ENCODE data around the gene NFYA. TPM values are rescaled to one million over a fixed set of nuclear protein-coding genes. Genes with fewer than 3 reads are reported as not detected.
A peak's percentile ranks its signal among the peaks of the same experiment; 100 is the strongest.
"Not testable (repeated sequence)": the region's sequence is repeated elsewhere in the genome, so short reads cannot be mapped to it uniquely, and the experiment has no call there.

Gene NFYA
- total RNA-seq, 6 donors from 2014 or later, result 18.5 to 33.0 (median 21.6) TPM

- WGBS, 2 donors, result 81 to 83% methylated on average over 5 of the region's 5 CpGs
- TF ChIP-seq POLR2A (IDR thresholded peaks at IDR 0.05) (no peak), POLR2AphosphoS5 (IDR thresholded peaks at IDR 0.05) (no peak), CTCF (IDR thresholded peaks at IDR 0.05) (no peak), EP300 (IDR thresholded peaks at IDR 0.05) (no peak)
- ATAC-seq (ENCODE audit: low FRiP score in 2 of 2) (no peak), DNase-seq (no peak)
- Histone ChIP-seq H3K4me1 (no peaks in the 10 kb centered on the region), H3K9me3 (no peaks in the 10 kb centered on the region), H3K27me3 (no peaks in the 10 kb centered on the region), H3K27ac (no peak overlapping the region), H3K4me3 (no peak overlapping the region), H3K36me3 (peaks cover 31 to 96% (median 75%) of the 10 kb centered on the region in 4 donors)
Measured at GRCh38 chr6:41097467-41098090, 24.8 kb downstream of the NFYA start.

- WGBS, 2 donors, result 79 to 83% methylated on average over 3 of the region's 3 CpGs
- TF ChIP-seq CTCF (IDR thresholded peaks at IDR 0.05) (no peak), POLR2A (IDR thresholded peaks at IDR 0.05) (no peak), POLR2AphosphoS5 (IDR thresholded peaks at IDR 0.05) (no peak), EP300 (IDR thresholded peaks at IDR 0.05) (no peak)
- peaks cover 24 to 88% (median 68%) of the 10 kb centered on the region in 4 donors for H3K36me3 ChIP-seq
- H3K4me3 ChIP-seq, result no peak overlapping the region
- no peak overlapping the region for H3K27ac ChIP-seq
- no peaks in the 10 kb centered on the region for H3K4me1 ChIP-seq
- no peaks in the 10 kb centered on the region for H3K9me3 ChIP-seq
- no peaks in the 10 kb centered on the region for H3K27me3 ChIP-seq
- no peak for ATAC-seq (ENCODE audit: low FRiP score in 2 of 2)
- no peak for DNase-seq
Measured at GRCh38 chr6:41098366-41098765, 25.6 kb downstream of the NFYA start.

- ATAC-seq (ENCODE audit: low FRiP score in 2 of 2) (peak; percentile 11 to 14), DNase-seq (peak in 1 of 2 donors; percentile 76)
- Histone ChIP-seq H3K36me3 (peaks cover 4 to 63% (median 43%) of the 10 kb centered on the region in 4 donors), H3K4me3 (no peak overlapping the region), H3K27me3 (no peaks in the 10 kb centered on the region), H3K9me3 (no peaks in the 10 kb centered on the region), H3K4me1 (no peaks in the 10 kb centered on the region), H3K27ac (no peak overlapping the region)
- TF ChIP-seq POLR2AphosphoS5 (IDR thresholded peaks at IDR 0.05) (no peak), POLR2A (IDR thresholded peaks at IDR 0.05) (no peak), CTCF (IDR thresholded peaks at IDR 0.05) (no peak)
- 87 to 89% methylated on average over 21 to 39 of the region's 42 CpGs for WGBS, 2 donors
Measured at GRCh38 chr6:41100871-41101287, 28.1 kb downstream of the NFYA start.

GRCh38 chr6:41103847-41104246, 31.1 kb downstream of the NFYA start:
- DNase-seq (no peak), ATAC-seq (ENCODE audit: low FRiP score in 2 of 2) (no peak)
- 75 to 90% methylated on average over 3 of the region's 3 CpGs for WGBS, 2 donors
- Histone ChIP-seq H3K36me3 (peaks cover 0 to 33% (median 15%) of the 10 kb centered on the region in 4 donors), H3K27ac (no peak overlapping the region), H3K9me3 (no peaks in the 10 kb centered on the region), H3K4me1 (no peaks in the 10 kb centered on the region), H3K4me3 (no peak overlapping the region), H3K27me3 (no peaks in the 10 kb centered on the region)
- TF ChIP-seq CTCF (IDR thresholded peaks at IDR 0.05) (no peak), POLR2A (IDR thresholded peaks at IDR 0.05) (no peak), EP300 (IDR thresholded peaks at IDR 0.05) (no peak), POLR2AphosphoS5 (IDR thresholded peaks at IDR 0.05) (no peak)

- no peaks in the 10 kb centered on the region for H3K27me3 ChIP-seq
- H3K4me1 ChIP-seq, result no peaks in the 10 kb centered on the region
- H3K36me3 ChIP-seq, result peaks cover 0 to 4% (median 0%) of the 10 kb centered on the region in 4 donors
- DNase-seq (no peak), ATAC-seq (ENCODE audit: low FRiP score in 2 of 2) (no peak)
- no peak overlapping the region for H3K4me3 ChIP-seq
- no peak overlapping the region for H3K27ac ChIP-seq
- TF ChIP-seq EP300 (IDR thresholded peaks at IDR 0.05) (no peak), POLR2A (IDR thresholded peaks at IDR 0.05) (no peak), POLR2AphosphoS5 (IDR thresholded peaks at IDR 0.05) (no peak), CTCF (IDR thresholded peaks at IDR 0.05) (no peak)
- 72 to 74% methylated on average over 3 of the region's 3 CpGs for WGBS, 2 donors
- H3K9me3 ChIP-seq, result no peaks in the 10 kb centered on the region
Measured at GRCh38 chr6:41111017-41111416, 38.2 kb downstream of the NFYA start.

GRCh38 chr6:41115027-41115426, 42.3 kb downstream of the NFYA start:
- not testable (repeated sequence) for H3K27me3 ChIP-seq; H3K27ac ChIP-seq; H3K36me3 ChIP-seq; DNase-seq; H3K4me3 ChIP-seq; H3K4me1 ChIP-seq; ATAC-seq (ENCODE audit: low FRiP score in 2 of 2); H3K9me3 ChIP-seq
- WGBS, 2 donors, result 90% methylated on average over 2 of the region's 2 CpGs
